GM18909 (cell line): ENCODE data around the gene CPM.

ENCODE experiments used
- ATAC-seq: cut with Tn5 transposase; IDR thresholded peaks from one replicate; pipeline ENCODE4 v1.9.1; 2021; ENCODE audit warnings: mild to moderate bottlenecking; ENCODE audit not compliant: unreplicated experiment, poor library complexity

Gene CPM

GRCh38 chr12:68932961-68933893 lies at the start of gene CPM:
Gene CPM (minus strand): TSS chr12:68933171. CDS start chr12:68932837, 334 bp downstream.
- peak; percentile 97 for ATAC-seq

- ATAC-seq, result no peak
These were observed 48.5 kb upstream of the CPM start for GRCh38 chr12:68981516-68981915.

- ATAC-seq, result no peak
These were observed 47.7 kb upstream of the CPM start for GRCh38 chr12:68980476-68981212.

GRCh38 chr12:68978678-68979077 lies 45.7 kb upstream of the CPM start:
- ATAC-seq, result no peak

GRCh38 chr12:68977909-68978610 lies 45.1 kb upstream of the CPM start:
- ATAC-seq, result no peak

GRCh38 chr12:68977335-68977734 lies 44.4 kb upstream of the CPM start:
- ATAC-seq, result no peak

- ATAC-seq, result no peak
These were observed 43.4 kb upstream of the CPM start for GRCh38 chr12:68976395-68976841.

GRCh38 chr12:68975811-68976210 lies 42.8 kb upstream of the CPM start:
- no peak for ATAC-seq

GRCh38 chr12:68972595-68972994 lies 39.6 kb upstream of the CPM start:
- no peak for ATAC-seq

GRCh38 chr12:68971404-68971803 lies 38.4 kb upstream of the CPM start:
- no peak for ATAC-seq

GRCh38 chr12:68970951-68971350 lies 38.0 kb upstream of the CPM start:
- no peak for ATAC-seq

GRCh38 chr12:68970306-68970705 lies 37.3 kb upstream of the CPM start:
- no peak for ATAC-seq

- no peak for ATAC-seq
These were observed 34.1 kb upstream of the CPM start for GRCh38 chr12:68967046-68967445.

- ATAC-seq, result no peak
These were observed 31.1 kb upstream of the CPM start for GRCh38 chr12:68963856-68964745.

- no peak for ATAC-seq
These were observed 30.2 kb upstream of the CPM start for GRCh38 chr12:68962877-68963855.

- ATAC-seq, result no peak
These were observed 27.0 kb upstream of the CPM start for GRCh38 chr12:68959891-68960464.

GRCh38 chr12:68959143-68959858 lies 26.3 kb upstream of the CPM start:
- ATAC-seq, result no peak

- ATAC-seq, result peak; percentile 94
These were observed 25.4 kb upstream of the CPM start for GRCh38 chr12:68958322-68958721.
